GDM1 (cell line): ENCODE measurements around the gene LIPC.

Experiments used
- DNase-seq: peaks from one replicate; lab custom pipeline; 2025; lab: John Stamatoyannopoulos, UW

Gene LIPC

DNA sequence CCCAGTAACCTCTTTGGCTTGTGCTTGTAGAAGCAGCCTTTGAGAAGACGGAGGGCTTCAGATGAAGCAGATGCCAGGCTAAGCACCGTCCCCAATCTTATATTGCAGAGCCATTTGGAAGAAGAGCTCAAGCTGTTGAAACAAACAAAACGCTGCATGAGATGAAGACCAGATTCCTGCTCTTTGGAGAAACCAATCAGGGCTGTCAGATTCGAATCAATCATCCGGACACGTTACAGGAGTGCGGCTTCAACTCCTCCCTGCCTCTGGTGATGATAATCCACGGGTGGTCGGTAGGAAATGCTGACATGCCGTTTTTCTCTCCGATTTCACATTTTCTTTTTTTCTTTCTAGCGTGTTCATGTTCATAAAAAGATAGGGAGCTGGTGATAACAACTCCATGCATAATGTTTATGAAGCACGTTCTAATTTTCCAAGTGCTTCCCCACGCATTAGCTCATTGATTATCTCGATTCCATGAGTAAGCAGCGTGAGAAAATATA, 106.5 kb downstream of the LIPC start:
- no peak for DNase-seq

DNA sequence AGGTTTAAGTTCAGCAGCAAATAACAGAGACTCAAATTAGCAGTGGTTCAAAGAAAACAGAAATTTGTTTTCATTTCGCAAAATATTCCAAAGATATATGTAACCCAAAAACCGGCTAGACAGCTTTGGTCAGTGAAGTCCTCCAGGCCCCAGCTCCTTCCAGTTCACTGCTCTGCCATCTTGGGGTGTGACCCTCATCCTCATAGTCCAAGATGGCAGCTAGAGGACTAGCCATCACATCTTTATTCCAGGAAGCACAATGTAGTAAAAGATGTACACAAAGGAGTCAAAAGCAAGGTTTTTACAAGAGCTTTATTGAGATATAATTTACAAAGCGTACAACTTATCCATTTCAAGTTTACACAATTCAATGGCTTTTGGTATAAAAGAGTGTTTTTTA, 107.1 kb downstream of the LIPC start:
- DNase-seq: no peak

DNA sequence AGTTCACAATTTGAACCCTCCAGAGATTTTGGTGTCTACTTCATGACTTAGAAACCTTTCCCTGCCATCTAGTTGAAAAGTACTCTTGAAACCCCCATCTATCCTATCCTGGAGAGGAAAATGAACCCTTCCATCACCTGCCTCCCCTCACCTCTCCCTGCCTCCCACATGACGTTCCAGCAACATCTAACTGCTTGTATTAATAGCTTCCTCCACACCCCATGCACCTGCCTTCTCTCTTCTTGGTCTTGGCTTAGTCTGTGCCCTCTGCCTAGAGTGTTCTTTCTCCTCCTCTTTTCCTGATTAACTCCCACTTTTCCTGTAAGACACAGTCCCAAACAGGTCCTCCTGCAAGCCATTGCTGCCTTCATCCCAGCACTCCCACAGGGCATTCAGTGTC, 107.8 kb downstream of the LIPC start:
- no peak for DNase-seq

DNA sequence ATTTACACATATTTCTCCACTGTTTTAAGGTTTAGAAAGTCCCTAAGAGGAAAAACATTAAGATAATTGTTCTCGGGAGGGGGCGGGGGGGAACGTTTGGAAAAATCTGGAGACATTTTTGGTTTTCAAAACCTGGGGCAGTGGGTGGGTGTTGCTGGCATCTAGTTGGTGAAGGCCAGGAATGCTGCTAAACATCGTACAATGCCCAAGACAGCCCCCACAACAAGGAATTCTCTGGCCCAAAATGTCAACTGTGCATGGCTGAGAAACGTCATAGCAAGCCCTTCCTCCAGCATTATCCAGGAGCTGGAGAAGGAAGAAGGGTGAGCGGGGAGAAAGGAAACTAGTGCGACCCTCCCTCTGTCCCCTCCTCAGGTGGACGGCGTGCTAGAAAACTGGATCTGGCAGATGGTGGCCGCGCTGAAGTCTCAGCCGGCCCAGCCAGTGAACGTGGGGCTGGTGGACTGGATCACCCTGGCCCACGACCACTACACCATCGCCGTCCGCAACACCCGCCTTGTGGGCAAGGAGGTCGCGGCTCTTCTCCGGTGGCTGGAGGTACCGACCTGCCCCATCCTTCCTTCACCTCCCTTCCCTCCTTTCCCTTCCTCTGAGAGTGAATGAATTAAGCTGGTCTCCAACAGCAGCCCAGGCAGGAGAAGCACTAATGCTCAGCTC, 109.8 kb downstream of the LIPC start:
- DNase-seq: no peak

DNA sequence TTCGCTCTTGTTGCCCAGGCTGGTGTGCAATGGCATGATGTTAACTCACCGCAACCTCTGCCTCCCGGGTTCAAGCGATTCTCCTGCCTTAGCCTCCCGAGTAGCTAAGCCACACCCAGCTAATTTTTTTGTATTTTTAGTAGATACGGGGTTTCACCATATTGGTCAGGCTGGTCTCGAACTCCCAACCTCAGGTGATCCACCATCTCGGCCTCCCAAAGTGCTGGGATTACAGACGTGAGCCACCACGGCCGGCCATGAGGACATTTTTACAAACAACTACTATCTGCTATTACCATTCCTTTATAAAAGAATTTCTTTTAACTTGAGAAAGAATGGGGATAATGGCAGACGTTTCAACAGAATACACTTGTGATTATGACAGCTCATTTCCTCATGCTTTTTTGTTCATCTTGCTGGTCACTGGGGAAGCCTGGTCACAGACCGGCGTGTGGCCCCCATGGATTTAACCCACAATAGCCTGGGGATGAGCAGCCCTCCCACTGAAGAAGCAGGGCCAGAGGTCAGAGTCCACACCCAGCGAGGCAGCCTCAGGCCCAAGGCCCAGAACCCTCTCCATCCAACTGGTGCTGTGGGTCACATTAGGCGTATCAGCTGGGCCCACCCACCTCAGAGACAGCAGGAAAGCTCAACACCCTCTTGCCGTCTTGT, 112.0 kb downstream of the LIPC start:
- no peak for DNase-seq

DNA sequence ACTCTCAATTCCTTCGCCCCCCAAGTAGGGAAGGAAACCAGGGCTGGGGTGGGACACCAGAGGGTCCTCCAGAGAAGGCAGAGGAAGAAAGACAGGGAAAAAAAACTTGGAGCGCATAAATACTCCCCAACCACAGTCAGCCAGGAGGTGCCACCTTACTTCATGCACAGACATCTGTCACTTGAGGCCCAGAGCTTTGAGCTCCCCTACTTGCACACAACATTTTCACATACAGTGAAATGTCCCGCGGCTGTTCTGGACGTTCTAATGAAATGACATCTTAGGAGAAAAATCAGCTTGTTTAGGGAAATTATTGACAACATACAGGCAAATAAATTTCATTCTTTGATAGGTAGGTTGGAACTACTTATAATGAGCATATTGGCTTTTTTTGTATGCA, 113.0 kb downstream of the LIPC start:
- DNase-seq: no peak

DNA sequence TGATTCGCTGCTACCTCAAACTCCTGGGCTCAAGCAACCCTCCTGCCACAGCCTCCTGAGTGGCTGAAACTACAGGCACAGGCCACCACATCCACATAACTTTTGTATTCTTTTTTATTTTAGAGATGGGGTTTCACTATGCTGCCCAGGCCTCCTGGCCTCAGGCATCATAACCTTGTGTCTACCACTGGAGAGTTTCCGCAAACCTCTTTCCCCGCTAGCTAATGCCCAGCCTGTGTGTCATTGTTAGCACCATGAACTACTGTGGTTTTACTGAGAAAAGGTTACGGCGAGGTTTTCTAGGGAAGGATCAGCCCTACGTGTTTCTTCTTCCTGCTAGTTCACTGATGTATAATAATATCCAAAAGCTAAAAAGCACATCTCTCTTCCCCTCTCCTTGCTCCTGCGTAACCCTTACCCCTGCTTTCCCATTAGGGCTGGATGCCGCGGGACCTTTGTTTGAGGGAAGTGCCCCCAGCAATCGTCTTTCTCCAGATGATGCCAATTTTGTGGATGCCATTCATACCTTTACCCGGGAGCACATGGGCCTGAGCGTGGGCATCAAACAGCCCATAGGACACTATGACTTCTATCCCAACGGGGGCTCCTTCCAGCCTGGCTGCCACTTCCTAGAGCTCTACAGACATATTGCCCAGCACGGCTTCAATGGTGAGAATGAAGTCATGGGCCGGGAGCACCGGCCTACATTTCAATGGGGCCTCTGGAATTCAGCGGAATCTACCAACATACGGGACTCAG, 113.7 kb downstream of the LIPC start:
- DNase-seq: no peak

DNA sequence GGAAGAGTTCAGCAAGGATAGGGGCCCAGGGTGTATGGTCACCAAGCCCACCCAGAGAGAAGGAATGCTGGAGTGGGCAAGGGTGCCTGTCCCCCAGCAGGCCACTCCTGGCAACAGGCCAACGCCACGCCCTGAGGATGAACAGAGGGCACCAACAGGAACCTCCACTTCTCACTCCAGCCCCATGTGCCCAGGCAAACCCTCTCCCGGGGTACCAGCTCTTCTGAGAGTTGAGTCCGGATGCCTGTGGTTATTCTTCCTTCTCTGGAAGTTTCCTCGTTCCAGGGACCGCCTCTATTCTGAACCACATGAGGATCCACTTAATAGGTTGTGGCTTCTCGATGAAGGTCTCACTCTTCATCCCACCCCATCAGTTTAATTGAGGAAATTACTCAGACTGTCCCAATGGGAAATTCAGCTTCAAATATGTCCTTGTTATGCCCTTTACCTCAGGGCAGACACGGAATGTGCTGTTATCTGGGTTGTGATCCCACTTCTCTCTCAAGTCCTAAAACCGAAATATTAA, 114.3 kb downstream of the LIPC start:
- no peak for DNase-seq

DNA sequence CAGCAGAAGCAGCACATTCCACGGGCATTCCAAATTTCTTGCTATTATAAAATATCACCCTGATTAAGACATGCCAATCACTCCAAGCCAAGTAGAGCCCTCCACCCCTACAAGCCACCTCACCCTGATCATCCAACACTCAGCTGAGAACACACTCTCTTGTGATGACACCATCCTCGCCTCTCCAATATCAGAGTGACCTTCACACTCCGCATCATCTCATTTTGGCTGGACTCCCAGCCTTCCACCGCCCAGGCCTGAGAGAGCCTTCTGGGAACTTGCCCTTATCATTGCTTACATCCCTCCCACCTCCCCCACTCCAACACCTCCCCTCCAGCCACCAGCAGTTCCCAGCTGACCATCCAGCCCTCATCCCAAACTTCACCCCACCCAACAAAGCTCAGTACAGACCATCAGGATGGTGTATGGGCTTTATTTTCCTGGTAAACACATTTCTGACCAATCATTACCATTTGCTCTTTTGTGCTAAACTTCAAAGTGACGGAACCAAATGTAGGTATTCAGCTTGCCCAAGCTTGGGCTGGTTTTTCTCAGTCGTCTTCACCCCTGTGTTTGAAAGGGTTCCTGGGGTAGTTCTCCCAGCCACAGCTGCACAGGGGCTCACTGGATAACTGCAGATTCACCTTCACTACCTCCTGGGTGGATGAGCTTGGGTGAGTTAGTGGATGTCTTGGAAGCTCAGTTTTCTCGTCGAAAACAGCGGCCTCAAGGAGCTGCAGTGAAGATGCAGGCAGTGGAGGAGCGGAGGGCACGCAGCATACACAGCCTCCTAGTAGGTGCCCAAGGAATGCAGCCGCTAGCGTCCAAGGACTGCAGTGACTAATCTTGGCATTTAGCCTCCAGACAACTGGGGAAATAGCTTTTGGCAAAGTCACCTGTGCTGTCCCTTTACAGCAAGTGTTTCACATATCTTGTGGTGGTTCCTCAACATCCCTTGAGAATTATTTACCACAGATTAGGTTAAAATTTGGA, 115.1 kb downstream of the LIPC start:
- DNase-seq: no peak

DNA sequence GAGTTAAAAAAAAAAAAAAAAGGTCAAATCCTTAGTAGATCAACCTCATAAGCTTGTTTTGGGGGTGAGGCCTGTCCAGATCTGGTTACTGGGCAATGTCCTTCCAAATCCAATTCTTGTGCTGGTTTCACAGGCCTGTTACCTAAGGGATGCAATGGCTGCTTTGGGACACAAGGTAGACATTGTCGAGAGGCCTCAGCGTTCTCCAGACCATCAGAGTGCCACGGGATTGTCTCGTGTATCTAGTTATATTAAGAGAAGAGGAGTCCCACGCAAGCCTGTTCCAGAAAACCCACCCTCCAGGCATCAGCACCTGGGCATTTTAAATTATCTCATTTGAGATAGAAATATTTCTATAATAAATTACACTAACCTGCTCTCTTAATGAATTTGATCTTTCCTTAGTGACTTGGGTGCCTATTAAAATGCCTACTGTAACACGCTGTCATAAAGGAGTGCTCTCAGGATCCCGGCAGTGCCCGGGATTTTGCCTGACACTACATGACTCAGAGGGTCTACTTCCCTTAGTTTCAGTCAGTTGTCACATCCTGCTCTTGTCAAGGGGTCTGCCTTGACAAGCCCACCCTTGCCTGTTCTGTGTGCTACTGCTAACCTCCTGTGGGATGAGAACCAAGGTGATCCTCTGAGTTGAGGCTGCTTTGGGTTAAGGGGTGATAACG, 116.0 kb downstream of the LIPC start:
- no peak for DNase-seq

DNA sequence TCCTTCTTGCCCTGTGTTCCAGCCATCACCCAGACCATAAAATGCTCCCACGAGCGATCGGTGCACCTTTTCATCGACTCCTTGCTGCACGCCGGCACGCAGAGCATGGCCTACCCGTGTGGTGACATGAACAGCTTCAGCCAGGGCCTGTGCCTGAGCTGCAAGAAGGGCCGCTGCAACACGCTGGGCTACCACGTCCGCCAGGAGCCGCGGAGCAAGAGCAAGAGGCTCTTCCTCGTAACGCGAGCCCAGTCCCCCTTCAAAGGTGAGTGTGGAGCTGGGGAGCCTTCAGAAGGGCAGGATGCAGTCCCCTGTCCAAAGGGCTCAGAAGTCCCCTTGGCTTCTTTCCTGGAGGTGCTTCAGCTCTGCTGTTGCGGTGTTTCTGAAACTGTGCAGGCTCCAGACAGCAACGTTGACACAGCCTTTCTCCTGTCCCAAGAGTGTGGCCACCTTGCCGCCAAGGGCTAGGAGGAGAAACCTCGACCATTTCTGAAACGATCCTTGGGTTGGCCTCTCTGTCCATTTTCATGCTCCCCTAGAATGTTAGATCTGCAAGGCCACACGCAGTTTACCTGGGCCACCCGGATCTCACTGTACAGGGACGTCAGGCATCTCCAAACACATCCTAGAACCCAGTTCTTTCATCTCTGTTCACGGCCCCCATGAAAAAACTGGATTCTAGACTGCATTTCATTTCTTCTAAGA, 116.7 kb downstream of the LIPC start:
- no peak for DNase-seq

DNA sequence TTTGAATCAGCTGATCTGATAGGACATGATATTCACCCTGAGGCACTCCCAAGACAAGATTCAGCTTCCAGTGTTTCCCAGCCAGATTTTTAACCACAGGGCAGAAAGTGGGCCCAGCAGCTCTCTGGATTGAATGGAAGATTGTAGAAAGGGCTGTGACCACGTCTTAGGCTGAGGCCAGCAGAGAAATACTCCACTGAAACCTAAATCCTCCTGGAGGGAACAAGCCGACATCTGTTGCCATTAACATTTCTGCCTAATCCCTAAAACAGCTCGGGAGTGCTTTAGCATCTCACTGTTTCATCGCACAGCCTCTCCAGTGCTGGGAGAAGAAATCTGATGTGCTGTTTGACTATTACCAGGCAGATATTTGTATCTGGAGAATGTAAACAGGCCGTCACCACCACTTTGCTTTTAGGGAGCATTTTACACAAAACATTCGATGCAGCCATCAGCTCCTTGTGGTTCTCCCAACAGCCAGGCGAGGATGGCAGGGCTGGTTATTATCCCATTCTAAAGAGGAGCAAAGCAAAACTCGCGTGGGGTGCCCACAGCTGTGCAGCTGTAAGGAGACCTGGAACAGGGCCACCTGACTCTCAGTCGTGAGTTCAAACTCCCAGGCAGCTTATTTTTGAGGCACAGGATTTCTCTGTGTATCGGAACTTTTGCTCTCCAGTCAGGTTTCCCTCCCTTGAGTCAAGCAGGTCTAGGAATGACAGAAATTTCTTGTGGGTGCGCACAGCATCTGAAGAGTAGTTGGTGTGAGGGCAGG, 117.4 kb downstream of the LIPC start:
- no peak for DNase-seq

DNA sequence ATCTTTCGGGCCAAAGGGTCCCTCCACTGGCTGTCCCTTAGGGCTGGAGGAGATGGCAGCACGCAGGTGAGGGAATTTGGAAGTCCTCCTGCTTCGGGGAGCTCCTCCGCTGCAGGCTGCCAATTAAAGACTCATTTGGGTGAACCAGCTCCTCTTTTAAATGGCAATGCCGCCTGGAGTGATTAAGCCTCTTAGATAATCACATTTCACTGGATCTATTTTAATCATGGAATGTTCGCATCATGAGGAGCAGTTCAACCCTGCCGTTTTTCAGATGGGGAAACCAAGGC, 117.9 kb downstream of the LIPC start:
- DNase-seq: no peak

DNA sequence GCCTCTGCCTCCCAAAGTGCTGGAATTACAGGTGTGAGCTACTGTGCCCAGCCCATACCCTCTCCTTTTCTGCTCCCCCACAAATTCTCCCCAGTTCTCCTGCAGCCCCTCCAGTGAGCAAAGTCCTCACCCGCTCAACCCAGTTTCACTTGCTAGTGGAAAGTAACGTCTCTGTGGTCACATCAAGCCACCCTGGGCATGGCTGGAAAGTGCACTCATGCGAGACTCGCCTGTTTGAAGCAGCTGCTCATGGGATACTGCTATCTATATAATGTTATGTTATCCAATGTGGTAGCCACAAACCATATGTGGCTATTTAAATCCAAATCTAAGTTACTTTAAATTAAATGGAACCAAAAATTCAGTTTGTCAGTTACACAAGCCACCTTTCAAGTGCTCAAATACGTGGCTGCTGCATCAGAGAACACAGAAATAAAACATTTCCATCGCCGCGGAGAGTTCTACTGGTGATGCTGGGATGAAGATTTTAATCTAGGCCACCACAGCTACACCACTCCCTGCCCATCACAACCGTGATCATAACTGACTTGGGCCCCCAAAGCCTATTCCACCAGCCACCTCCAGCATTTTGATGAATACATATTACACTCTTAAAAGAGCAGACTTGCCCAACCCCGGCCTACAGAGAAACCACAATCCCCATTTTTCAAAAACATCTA, 119.4 kb downstream of the LIPC start:
- DNase-seq: peak; percentile 54

DNA sequence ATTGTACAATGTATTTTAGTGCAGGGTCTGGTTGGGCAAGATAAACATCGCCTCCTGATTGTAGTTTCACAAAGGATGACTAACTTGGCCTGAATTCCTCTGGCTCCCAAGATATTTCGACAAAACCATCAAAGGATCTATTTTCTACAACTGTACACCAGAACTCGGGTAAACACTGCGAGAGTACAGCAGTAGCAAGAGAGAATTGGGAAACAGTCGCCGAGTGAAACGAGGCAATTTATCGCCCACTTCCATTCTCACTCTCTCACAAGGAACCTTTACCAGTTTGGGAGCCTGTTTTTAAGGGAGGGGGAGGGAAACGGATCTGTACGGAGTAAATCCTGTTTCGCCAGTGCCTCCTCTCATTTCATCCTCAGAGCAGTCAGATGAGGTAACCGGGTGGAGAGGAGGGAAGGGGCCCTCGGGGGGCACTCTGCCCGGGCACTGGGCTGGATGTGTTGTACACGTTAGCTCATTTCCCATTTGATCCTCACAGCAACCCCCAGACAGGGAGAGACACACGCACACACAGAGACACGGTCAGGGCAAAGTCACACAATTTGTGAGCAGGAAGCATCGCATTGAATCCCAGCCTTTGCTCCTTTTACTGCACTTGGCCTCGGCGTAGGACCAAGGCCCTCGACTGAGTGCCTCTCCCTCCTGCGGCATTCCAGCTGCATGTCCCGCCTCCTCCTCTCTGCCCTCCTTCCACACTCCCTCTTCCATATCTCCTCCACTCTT, 120.1 kb downstream of the LIPC start:
- DNase-seq: no peak

DNA sequence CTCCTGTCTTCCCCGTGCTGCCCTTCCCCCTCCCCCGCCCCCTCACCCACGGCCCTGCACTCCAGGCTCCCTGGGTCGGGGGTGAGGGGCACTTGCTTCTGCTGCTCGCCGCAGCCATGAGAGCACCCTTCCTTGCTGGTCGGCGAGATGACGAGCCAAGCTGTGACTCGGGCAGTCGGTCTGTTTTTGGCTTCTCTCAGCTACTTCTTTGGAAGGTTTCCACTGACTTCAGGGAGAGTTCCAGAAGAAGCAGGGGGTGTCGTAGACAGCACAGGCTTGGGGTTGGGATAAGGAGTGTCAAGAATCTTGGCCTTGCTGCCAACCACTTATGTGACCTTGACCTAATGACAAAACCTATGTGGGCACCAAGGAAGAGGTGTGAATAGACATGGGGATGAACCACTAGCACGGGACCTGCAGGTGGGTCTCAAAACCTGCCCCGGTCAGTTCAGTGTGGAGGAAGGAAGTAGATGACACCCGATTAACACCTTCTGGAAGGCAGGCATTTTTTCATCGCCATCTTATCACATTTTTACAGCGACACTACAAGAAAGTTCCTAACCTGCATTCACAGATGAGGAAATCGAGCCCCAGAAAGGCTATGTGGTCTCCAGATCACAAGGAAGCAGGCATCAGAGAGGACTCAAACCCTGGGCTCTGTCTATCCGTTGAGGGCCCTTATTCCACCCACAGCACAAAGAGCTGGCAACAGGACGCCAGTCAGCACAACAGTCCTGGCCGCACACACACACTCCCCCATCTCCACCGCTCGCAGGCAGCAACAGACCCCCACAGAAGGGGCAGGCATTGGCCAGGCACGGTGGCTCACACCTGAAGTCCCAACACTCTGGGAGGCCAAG, 120.9 kb downstream of the LIPC start:
- no peak for DNase-seq

DNA sequence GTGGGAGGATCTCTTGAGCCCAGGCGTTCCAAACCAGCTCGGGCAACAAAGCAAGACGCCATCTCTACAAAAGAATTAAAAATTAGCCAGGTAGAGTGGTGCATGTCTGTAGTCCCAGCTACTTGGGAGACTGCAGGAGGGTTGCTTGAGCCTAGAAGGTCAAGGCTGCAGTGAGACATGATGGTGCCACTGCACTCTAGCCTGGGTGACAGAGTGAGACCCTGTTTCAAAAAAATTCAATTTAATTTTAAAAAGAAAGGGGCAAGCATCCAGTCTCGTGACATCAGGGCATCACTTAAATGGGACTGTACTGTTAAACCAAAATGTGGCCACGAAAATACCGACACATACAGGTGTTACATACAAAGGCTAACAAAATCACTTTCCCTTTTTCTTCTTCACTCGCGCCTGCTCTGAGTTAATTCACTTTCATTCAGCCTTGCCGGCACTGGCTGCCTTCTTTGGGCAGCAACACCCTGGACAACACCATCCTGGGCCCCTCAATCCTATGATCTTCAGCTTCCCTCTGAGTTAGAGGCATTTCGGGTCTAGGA, 121.7 kb downstream of the LIPC start:
- DNase-seq: no peak
